Lower leg skin (tissue), 3 donors: ENCODE measurements around the gene CENPX.

ENCODE experiments used
- CTCF ChIP-seq, 3 donors: fragments of 450-650 bp; IDR thresholded peaks; one replicate each; pipeline ENCODE4 v1.5.1; 2016; ENCODE audit warnings: antibody characterized with exemption in 3 of 3, mild to moderate bottlenecking in 3 of 3, moderate library complexity in 2 of 3
- POLR2A ChIP-seq, 2 donors: fragments of 450-650 bp; IDR thresholded peaks; one replicate each; pipeline ENCODE4 v1.6.1; 2016 to 2017; ENCODE audit warnings: antibody characterized with exemption in 2 of 2, mild to moderate bottlenecking in 1 of 2, moderate library complexity in 1 of 2

GRCh38 chr17:82060001-82060380 lies 37.3 kb upstream of the CENPX start:
- TF ChIP-seq CTCF (IDR thresholded peaks at IDR 0.05) (no peak), POLR2A (IDR thresholded peaks at IDR 0.05) (no peak)
